HG02642 (cell line): ENCODE data around the gene PHAF1.
A peak's percentile ranks its signal among the peaks of the same experiment; 100 is the strongest.

Source experiments
- ATAC-seq: cut with Tn5 transposase; IDR thresholded peaks from one replicate; pipeline ENCODE4 v1.9.1; 2021; ENCODE audit warnings: mild to moderate bottlenecking; ENCODE audit not compliant: unreplicated experiment, poor library complexity

The PHAF1 gene

GRCh38 chr16:67109407-67110135 lies at the start of gene PHAF1:
Gene PHAF1, plus strand, starts transcription at chr16:67109941. Its CDS starts 235 bp downstream, at chr16:67110176.
- ATAC-seq, result peak; percentile 89

- no peak for ATAC-seq
Observed at GRCh38 chr16:67063008-67063407, 46.7 kb upstream of the PHAF1 start.

- no peak for ATAC-seq
Observed at GRCh38 chr16:67068212-67068753, 41.5 kb upstream of the PHAF1 start.

GRCh38 chr16:67071476-67072048 lies 38.2 kb upstream of the PHAF1 start:
- no peak for ATAC-seq

GRCh38 chr16:67075331-67075730 lies 34.4 kb upstream of the PHAF1 start:
- no peak for ATAC-seq

- ATAC-seq, result no peak
Observed at GRCh38 chr16:67077871-67078270, 31.9 kb upstream of the PHAF1 start.

- no peak for ATAC-seq
Observed at GRCh38 chr16:67082100-67082499, 27.6 kb upstream of the PHAF1 start.

- ATAC-seq, result no peak
Observed at GRCh38 chr16:67082891-67083290, 26.9 kb upstream of the PHAF1 start.

- ATAC-seq, result peak; percentile 52
Observed at GRCh38 chr16:67084345-67085028, 25.3 kb upstream of the PHAF1 start.

- no peak for ATAC-seq
Observed at GRCh38 chr16:67086822-67087221, 22.9 kb upstream of the PHAF1 start.

GRCh38 chr16:67087291-67087690 lies 22.4 kb upstream of the PHAF1 start:
- ATAC-seq, result no peak

GRCh38 chr16:67087803-67088202 lies 21.9 kb upstream of the PHAF1 start:
- ATAC-seq, result no peak

GRCh38 chr16:67088551-67088950 lies 21.2 kb upstream of the PHAF1 start:
- ATAC-seq, result no peak

GRCh38 chr16:67089101-67089500 lies 20.6 kb upstream of the PHAF1 start:
- no peak for ATAC-seq

- no peak for ATAC-seq
Observed at GRCh38 chr16:67091906-67092566, 17.7 kb upstream of the PHAF1 start.

GRCh38 chr16:67093098-67093726 lies 16.5 kb upstream of the PHAF1 start:
- ATAC-seq, result no peak

GRCh38 chr16:67098599-67098998 lies 11.1 kb upstream of the PHAF1 start:
- no peak for ATAC-seq

GRCh38 chr16:67100569-67101310 lies 9.0 kb upstream of the PHAF1 start:
- no peak for ATAC-seq

GRCh38 chr16:67101311-67102082 lies 8.2 kb upstream of the PHAF1 start:
- no peak for ATAC-seq
